NOMO-1 treated with dmso at 0.1 percent for 144 hours (cell line): ENCODE data around the gene DEUP1.
A peak's percentile ranks its signal among the peaks of the same experiment; 100 is the strongest.

Experiments
- DNase-seq: peaks from one replicate; lab custom pipeline; 2025; ENCODE audit not compliant: unreplicated experiment; lab: John Stamatoyannopoulos, UW

DEUP1 gene

DNA sequence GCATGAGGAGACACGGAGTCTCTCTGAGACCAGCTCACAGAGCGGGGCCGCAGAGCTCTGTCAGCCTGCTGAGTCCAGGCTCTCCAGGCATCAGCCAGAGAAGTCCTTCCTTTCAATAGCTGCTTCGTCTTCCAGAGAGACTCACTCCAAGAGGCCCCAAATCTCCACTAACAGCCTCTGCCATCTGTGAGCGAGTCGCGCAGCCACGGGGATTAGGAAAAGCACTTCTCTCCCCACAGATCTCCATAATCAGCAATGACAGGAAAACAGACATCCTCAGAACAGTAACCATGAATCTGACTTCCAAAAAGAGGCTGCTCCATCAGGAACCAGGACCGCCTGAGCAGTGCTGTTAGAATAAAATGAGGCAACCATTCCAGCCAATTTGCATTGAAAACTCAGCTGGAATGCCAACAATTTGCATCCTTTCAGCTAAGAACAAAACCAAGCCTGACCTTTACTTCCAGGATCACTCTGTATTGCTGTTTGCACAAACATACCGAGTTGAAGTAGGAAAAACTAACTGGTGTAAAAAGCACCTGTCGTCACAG, 147.2 kb downstream of the DEUP1 start:
- no peak for DNase-seq

DNA sequence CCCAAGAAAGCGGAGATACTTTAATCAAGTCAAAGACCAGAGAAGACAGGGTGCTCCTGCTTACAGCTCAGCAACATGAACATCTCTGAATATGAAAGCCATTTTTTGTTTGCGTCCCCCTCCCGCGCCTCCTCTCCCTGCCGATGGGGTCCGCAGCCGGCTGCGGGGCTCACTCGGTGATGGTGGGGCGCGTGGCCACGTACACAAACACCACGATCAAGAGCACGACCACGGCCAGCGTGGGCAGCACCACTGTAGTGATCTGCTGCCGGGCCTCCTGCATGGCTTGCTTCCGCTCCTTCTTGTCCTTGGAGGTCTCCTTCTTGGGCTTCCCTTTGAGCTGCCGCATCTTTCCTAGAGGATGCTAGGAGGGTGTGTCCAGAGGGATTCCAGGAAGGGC, 148.3 kb downstream of the DEUP1 start:
- DNase-seq: no peak

GRCh38 chr11:93480256-93480655, 149.7 kb downstream of the DEUP1 start:
- DNase-seq: no peak

DNA sequence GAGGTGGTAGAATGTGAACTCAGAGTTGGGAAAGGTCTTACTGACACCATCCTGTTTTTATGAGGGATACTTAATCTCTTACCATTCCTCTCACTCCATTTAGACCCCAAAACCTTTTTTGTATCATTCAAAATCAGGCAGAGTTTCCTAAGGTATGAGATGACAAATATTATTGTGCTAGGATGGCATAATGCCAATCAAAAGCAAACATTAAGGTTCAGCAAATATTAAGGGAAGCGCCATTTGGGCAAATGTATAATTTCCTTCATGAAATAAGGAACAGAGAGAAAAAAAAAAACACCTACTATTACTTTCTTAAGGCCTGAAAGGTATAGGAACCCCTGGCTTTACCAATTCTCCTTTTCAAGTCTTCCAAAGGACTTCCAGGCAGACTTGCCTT, 150.2 kb downstream of the DEUP1 start:
- no peak for DNase-seq

DNA sequence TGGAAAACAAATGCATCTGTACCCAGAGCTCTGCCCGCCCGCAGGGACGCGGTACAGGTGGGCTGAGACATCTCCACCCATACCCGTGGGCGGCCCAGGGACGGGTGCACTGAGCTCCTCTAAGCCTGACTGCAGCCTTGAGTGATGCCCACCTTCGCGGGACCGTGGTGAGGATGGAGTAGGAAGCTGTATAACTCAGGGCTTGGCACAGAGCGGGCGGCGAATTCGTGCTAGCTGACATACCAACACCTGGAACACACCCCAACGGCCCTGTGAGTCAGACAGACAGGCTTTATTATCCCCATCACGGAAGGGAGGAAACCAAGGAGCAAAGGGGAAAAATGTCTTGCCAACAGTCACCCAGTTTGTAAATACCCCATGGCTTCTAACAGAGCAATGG, 150.7 kb downstream of the DEUP1 start:
- DNase-seq: no peak

DNA sequence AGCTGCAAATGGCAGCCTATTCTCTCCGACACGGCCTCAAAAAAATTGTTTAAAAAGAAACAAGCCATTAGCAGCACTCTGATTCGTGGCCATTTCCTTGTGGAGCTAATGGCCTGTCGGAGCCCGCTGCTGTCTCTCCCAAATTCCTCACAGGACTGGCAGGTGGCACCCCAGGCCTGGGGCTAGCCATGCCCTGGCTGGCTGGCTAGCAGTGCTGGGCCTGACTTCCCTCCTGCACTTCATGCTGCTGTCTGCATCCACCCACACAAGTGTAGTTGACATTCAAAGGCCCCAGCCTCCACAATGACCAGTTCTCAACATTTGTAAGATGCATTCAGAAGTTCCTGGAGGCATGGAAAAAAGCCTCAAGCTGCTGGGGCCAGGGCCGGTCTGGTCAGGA, 151.2 kb downstream of the DEUP1 start:
- DNase-seq: no peak

DNA sequence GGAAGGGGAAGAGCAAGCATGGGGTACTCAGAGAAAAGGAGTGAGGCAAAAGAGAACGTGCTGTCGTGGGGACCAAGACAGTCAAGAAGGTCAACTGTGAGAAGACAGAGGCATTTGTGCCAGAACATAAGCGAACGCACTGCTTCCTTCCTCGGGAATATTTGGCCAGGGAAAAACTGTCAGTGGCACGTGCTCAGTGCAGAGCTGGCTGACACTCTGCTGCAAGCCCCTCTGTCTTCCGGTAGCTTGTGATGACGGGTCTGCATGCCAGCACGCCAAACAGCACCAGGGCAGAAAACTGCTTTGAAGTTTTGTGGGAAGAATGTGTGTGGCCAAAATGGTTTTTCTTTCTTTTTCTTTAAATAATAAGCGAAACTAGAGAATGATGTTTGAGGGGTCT, 152.0 kb downstream of the DEUP1 start:
- DNase-seq: no peak

- DNase-seq: no peak
Observed at GRCh38 chr11:93484716-93485115, 154.2 kb downstream of the DEUP1 start.

- no peak for DNase-seq
Observed at GRCh38 chr11:93485983-93486382, 155.4 kb downstream of the DEUP1 start.

- DNase-seq: peak; percentile 31
Observed at GRCh38 chr11:93487032-93487483, 156.5 kb downstream of the DEUP1 start.
